Inferior parietal cortex (tissue), 1 donor: ENCODE measurements around the gene GRM4.
"Not testable (repeated sequence)": the region's sequence is repeated elsewhere in the genome, so short reads cannot be mapped to it uniquely, and the experiment has no call there.

Source experiments
- DNase-seq: peaks from one replicate; pipeline ENCODE4 v3.0.0-alpha.2; 2016; ENCODE audit errors: extremely low spot score

GRM4 gene

GRCh38 chr6:34045771-34046170 is 100.1 kb downstream of the GRM4 start:
- DNase-seq, result no peak

GRCh38 chr6:34044945-34045595 is 100.8 kb downstream of the GRM4 start:
- DNase-seq, result no peak

GRCh38 chr6:34043359-34043758 is 102.5 kb downstream of the GRM4 start:
- DNase-seq, result no peak

DNA sequence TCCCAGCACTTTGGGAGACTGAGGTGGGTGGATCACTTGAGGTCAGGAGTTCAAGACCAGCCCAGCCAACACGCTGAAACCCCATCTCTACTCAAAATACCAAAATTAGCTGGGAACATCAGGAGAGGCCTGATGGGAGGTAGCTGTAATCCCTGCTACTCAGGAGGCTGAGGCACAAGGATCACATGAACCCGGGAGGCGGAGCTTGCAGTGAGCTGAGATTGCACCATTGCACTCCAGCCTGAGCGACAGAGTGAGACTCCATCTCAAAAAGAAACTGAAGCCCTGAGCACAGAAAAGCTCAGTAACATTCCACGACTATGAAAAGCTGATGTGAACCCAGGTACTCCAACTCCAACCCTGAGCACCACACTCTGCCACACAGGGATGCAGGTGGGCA is 103.9 kb downstream of the GRM4 start:
- not testable (repeated sequence) for DNase-seq

- no peak for DNase-seq
These were observed 104.5 kb downstream of the GRM4 start for GRCh38 chr6:34041385-34041784.

- DNase-seq, result no peak
These were observed 105.9 kb downstream of the GRM4 start for GRCh38 chr6:34039943-34040342.

GRCh38 chr6:34037151-34037550 is 108.7 kb downstream of the GRM4 start:
- DNase-seq, result no peak

- DNase-seq, result no peak
These were observed 109.4 kb downstream of the GRM4 start for GRCh38 chr6:34036357-34037069.

- no peak for DNase-seq
These were observed 110.1 kb downstream of the GRM4 start for GRCh38 chr6:34035704-34036356.

DNA sequence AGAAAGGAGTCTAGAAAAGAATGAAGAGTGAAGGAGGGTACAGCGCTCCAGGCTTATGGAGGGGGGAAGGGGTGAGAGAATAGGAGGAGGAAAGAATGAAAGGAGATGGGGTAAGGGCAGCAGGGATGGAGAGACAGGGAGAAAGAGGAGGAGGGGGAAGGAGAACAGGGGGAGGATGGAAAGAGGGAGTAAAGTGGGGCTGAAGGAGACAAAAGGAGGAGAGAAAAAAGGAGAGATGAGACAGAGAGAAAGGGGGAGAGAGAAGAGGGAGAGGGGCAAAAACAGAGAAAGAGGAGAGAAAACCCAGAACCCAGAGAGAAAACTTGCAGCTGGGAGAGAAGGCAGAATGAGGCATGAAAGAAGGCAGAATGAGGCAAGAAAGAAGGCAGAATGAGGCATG is 110.7 kb downstream of the GRM4 start:
- DNase-seq, result no peak

DNA sequence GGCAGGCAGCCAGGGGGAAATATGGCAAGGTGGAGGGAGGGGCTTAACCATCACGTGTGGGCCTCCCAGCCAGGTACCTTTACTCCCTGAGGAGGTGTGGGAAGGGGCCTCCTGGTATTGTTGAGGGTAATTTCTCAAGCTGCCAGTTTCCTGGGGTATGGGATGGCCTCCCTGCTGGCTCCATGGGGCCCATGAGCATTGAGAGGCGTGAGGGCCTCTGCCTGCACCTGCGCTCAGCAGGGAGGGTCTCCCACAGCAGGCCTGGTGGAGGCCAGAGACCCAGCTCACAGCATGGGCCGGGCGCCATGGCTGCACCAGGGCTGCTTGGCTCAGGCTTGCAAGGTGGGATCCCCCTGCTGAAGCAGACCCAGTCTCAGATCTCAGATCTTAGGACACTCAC is 113.0 kb downstream of the GRM4 start:
- DNase-seq, result no peak

DNA sequence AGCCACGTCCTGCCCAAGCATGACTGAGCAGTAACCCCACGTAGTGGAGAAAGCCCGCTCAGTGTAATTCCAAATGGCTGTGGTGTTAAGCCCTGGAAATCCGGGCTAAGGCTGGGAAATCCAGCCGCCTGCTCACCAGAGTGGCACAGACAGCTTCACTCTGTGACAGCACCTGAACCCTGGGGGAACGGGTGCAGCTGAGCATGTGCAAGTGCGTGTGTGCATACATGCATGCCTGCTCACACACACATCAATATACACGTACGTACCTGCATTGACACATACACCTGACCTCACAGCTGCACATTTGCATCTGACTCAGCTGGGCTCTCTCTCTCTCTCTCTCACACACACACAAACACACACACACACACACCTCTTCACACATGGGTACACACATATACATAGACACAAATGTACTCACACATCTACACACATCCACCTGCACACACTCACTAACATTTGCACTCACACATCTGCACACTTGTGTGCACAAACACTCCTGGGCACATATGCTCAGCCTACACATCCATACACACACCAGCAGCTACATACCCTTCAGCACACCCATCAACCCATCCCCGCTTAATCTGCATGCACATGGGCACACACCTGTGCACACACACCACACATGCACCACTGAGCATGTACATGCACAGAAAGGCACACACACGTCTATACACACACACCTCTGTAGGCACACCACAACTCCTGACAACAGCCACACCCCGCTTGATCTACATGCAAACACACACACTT is 114.1 kb downstream of the GRM4 start:
- no peak for DNase-seq

- no peak for DNase-seq
These were observed 114.9 kb downstream of the GRM4 start for GRCh38 chr6:34030831-34031624.

- no peak for DNase-seq
These were observed 116.2 kb downstream of the GRM4 start for GRCh38 chr6:34029489-34030280.

DNA sequence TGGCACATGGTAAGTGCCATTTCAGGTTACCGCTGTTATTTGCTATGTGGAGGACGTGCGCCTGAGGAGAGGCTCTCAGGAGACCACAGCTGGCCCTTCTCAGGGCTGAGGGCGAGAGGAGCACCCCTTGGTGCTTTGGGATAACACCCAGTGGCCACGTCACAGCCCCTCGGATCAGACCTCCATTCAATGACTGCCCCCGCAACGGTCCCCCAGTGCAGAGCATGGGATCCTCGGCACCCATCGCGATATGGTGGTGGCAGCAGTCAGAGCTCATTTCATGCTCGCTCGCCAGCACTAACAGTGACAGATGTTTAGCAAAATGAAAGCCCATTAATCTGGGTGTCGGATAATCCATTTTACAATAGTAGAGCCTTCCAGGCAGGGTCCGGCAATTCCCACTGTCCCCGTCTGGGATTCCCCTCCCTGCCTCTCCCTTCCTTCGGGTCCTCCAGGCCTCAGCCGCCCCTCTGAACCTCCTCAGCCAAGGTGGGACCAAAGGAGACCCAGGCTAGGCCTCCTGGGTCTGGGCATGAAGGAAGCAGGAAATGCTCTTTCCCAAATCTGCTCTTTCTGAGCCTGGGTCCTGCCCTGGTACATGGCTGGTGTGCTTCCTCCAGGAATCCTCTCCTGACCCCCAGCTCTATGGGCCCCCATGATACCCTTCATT is 117.1 kb downstream of the GRM4 start:
- no peak for DNase-seq

DNA sequence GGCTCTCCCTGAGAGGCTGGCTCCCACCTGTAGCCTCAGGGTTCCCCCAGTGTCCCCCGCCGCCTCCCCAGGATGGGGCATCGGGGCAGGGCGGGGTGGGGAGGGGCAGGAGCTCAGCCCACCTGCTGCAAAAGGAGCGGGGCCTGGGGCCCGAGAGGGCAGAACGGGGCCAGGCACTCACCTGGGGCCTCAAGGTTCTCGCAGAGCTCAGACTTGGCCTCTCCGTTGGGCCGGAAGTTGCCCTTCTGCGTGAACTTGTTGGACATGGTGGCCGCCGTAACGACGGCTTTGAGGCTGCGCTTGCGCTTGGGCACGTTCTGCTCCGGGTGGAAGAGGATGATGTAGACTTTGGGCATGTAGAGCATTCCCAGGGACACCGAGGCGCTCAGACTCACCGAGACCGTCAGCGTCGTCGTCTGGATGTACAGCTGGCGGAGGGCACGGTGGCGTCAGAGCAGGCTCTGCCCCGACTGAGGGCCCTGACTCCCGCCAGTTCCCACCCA is 117.9 kb downstream of the GRM4 start:
- no peak for DNase-seq

- DNase-seq, result peak; percentile 11
These were observed 118.4 kb downstream of the GRM4 start for GRCh38 chr6:34027445-34027936.

DNA sequence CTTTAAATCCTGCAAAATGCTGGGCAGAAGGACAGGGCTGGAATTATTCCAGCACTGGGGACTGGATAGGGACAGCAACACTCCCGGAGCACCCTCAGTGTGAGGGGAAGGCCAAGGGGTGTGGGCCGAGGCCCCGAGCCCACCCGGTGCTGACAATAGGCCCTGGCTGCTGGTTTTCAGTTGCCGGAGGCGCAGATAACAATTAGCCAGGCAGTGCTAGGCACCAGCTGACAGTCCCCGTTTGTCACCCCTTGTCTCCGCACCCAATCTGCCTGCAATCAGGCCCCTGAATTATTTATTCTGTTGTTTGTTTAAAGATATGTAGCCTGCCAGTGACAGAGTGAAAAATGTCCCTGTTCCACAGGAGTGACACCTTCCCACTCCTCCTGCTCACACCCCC is 120.0 kb downstream of the GRM4 start:
- no peak for DNase-seq

DNA sequence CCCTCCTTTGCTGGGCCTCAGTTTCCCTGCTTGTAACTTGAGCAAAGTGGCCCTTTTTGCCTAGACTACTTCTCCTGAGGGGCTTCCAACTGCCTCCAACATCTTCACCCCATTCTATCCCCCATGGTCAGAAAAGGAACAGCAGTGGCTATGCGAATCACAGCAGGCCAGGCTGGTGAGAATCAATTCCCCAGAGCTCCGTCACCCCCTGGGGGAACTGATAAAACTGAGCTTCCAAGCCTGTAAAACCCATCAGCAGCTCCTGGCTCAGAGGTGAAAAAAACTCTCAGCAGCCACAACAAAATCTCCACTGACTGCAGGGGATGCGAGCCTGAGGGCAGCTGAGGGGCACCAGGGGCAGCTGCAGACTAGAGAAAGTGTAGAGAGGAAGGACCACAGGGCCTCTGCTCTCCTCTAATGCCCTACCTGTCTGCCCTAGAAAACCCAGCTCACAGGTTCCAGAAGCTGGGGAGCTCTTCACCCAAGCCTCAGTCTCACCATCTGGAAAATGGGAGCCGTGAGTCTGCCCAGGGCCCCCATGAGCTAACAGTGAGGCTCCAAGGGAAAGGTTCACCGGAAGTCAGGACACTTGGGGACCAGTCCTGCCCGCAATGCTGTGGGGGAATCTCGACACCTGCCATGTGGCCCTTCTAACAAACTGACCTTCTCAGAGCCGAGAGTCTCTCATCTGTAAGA is 120.6 kb downstream of the GRM4 start:
- DNase-seq, result no peak
